AG10803 (cell line): ENCODE results near the gene TTC3.
"Not testable (repeated sequence)": the region's sequence is repeated elsewhere in the genome, so short reads cannot be mapped to it uniquely, and the experiment has no call there.

Source experiments
- DNase-seq: peaks from one replicate; pipeline ENCODE4 v3.0.0; 2010; ENCODE audit warnings: low read depth
- H3K4me3 ChIP-seq: 2 replicates; pipeline ENCODE4 v1.5.1; 2011; ENCODE audit warnings: mild to moderate bottlenecking, low read length, control low read depth
- CTCF ChIP-seq: conservative IDR thresholded peaks from 2 replicates; pipeline ENCODE4 v1.5.1; 2011; ENCODE audit warnings: mild to moderate bottlenecking, low read length, control low read depth, inconsistent platforms

TTC3 gene

GRCh38 chr21:37214952-37215351, 141.9 kb downstream of the TTC3 start:
- H3K4me3 ChIP-seq: no peak overlapping the region
- TF ChIP-seq CTCF: no peak
- no peak for DNase-seq

GRCh38 chr21:37219761-37220432, 146.8 kb downstream of the TTC3 start:
- no peak for TF ChIP-seq CTCF
- DNase-seq: no peak
- H3K4me3 ChIP-seq: peak overlapping the region; percentile 72

DNA sequence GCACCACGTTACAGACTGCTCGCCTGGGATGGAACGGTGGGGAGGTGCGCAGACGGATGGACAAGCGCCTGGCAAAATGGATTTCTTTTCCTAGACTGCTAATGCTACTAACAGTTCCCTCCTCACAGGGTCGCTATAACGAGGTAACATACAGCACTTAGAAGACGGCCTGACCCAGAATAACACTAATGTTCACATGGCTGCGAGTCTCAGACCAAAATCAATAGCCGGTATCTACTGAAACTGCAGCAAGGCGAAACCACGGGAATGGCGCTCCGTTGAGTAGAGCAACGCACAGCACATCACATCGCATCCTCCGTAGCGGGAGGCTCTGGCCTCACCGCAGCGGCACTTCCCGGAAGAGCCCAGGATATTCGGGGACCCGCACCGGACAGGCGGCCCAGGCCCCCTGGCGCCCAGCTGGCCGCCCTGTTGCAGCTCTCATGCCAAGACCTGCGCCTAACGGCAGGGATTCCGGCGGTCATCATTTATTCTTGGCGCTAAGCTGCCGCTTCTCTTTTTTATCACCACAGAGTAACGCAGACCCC, 147.5 kb downstream of the TTC3 start:
- peak; percentile 47 for DNase-seq

DNA sequence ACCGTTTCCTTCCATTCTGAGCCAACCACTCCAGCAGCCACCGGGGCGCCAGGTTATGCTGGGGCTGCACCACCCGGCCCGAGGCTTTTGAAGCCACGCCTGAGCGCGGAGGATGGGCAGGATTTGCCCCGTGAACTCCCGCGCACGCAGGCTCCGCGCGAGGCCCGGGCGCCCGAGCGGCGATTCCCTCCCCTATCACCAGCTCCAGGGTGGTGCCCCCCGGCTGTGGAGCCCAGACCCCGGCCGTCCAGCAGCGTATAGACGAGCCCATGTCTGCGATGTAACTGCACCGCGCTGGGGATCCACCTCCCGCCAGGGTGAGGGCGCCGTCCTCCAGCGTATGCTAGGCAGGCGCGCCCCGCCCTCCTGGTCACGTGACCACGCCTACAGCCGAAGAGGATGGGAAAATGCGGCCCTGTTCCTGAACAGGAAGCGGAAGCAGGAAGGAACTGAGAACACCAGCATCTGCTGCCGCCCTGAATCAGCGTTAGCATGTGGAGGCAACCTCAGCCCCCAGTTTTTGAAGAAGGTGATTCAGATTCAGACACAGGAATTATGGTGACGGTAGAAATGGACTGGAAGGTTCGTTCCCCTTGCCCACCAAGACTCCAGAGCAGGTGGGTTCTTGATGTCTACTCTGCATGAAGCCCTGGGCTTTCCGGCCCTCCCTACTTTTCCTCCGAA, 148.1 kb downstream of the TTC3 start:
- DNase-seq: peak; percentile 90
- H3K4me3 ChIP-seq: peak overlapping the region; percentile 72
- peak; percentile 46 for TF ChIP-seq CTCF

More for the DNA sequence above, 147.5 kb downstream of the TTC3 start:
- TF ChIP-seq CTCF: peak; percentile 35
- peak overlapping the region; percentile 72 for H3K4me3 ChIP-seq

- H3K4me3 ChIP-seq, DNase-seq: not testable (repeated sequence)
Observed at GRCh38 chr21:37222248-37222647, 149.2 kb downstream of the TTC3 start.

GRCh38 chr21:37223804-37224345, 150.8 kb downstream of the TTC3 start:
- no peak for DNase-seq
- H3K4me3 ChIP-seq: no peak overlapping the region
- TF ChIP-seq CTCF: no peak

DNA sequence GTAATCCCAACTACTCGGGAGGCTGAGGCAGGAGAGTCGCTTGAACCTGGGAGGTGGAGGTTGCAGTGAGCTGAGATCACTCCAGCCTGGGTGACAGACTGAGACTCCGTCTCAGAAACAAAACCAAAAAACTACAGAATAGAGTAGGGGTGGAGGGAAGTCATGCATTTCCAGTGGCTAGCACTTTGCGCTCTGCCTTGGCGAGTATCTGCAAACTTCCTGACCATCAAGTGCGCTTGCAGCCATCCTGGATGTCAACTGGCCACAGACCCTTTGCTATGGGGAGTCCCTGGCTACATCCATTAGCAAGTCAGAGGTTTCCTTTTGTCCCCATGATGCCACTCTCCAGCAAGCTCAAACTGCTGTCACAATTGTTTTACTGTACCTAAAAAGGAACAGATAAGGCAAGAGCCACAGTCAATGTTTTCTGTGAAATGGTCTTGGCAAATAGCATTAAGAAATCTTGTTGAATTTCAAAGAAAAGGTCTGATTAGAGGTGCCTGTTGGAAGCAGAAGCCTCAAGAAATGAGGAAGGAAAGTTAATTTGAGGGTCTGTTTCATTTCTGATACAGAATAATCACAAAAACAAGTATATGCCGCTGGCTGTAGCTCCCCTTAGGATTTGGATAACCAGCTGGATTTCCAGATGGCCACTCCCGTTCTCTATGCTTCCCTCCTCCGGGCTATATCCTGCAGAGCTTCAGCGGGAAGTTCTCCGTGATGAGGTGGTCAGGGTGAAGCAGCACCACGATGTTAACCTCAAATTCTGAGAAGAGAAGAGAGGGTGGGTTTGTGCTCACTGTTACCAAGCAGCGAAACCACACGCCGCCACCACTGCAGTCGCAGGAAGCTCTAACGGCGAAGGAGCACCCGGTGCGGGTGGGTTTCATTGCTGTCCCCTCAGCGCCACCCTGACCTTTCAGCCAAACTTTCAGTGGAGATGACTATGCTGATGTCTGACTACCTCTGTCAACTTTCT, 152.1 kb downstream of the TTC3 start:
- no peak for DNase-seq
- H3K4me3 ChIP-seq: no peak overlapping the region
- no peak for TF ChIP-seq CTCF
